Measurements from ENCODE around the gene AIF1.

DNA sequence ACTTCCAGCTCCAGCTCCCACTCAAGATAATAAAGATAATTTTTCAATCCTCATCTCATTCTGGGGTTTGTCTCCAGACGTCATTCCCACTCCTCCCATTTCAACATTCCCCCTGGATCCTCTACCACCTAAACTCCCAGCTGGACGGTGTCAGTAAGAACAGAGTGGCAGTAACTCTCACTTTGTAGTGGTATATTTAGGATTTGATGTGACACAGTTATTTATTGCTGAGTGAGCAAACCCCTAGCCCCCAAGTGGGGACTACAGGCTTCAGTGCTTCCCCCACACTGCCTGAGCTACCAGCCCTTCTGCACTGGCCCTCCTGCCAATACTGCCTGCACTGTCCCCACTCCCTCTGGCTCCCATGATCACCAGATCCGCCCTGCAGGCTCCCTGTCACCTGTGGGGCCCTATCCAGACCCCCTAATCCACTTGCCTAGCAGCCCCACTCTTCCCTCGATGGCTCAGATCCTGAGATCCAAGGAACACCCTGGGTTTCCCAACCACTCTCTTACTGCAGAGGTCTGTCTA lies 43.2 kb downstream of the AIF1 start:
- TF ChIP-seq, protein P1, sequence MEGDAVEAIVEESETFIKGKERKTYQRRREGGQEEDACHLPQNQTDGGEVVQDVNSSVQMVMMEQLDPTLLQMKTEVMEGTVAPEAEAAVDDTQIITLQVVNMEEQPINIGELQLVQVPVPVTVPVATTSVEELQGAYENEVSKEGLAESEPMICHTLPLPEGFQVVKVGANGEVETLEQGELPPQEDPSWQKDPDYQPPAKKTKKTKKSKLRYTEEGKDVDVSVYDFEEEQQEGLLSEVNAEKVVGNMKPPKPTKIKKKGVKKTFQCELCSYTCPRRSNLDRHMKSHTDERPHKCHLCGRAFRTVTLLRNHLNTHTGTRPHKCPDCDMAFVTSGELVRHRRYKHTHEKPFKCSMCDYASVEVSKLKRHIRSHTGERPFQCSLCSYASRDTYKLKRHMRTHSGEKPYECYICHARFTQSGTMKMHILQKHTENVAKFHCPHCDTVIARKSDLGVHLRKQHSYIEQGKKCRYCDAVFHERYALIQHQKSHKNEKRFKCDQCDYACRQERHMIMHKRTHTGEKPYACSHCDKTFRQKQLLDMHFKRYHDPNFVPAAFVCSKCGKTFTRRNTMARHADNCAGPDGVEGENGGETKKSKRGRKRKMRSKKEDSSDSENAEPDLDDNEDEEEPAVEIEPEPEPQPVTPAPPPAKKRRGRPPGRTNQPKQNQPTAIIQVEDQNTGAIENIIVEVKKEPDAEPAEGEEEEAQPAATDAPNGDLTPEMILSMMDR (conservative IDR thresholded peaks at IDR 0.05; ENCODE audit: low read depth, low read length): no peak
- TF ChIP-seq EZH2 (IDR thresholded peaks at IDR 0.05; ENCODE audit: low read length, unreplicated experiment): no peak

All from PC-3 (cell line).